Right atrium auricular region (tissue), 2 donors: Measurements from ENCODE around the gene MEDAG. TPM values are rescaled to one million over a fixed set of nuclear protein-coding genes. Genes with fewer than 3 reads are reported as not detected.

ENCODE experiments used
- DNase-seq: peaks from one replicate; pipeline ENCODE4 v3.0.0-alpha.2; 2019; ENCODE audit warnings: low spot score
- H3K27ac ChIP-seq, 2 donors: fragments of 200-600 bp; sonication (generic); 1 replicate in 1 of 2; 2 replicates in 1 of 2; pipeline ENCODE4 v1.5.1; 2016 to 2019
- H3K27me3 ChIP-seq, 2 donors: fragments of 200-600 bp; sonication (generic); one replicate each; pipeline versions ENCODE4 v1.5.1 to v1.6.0; 2017 to 2019
- H3K36me3 ChIP-seq: fragments of 200-600 bp; sonication (generic); one replicate; pipeline ENCODE4 v1.5.1; 2016
- H3K4me1 ChIP-seq, 2 donors: fragments of 200-600 bp; sonication (generic); one replicate each; pipeline versions ENCODE4 v1.5.1 to v1.6.0; 2017 to 2019
- H3K4me3 ChIP-seq, 2 donors: fragments of 200-600 bp; sonication (generic); 1 replicate in 1 of 2; 2 replicates in 1 of 2; pipeline ENCODE4 v1.5.1; 2017 to 2019; ENCODE audit warnings: mild to moderate bottlenecking in 1 of 2, moderate library complexity in 1 of 2
- H3K9me3 ChIP-seq, 2 donors: fragments of 200-600 bp; sonication (generic); one replicate each; pipeline ENCODE4 v1.5.1; 2019
- CTCF ChIP-seq, 2 donors: fragments of 200-600 bp; sonication (generic); IDR thresholded peaks; one replicate each; pipeline ENCODE4 v1.5.1; 2019; ENCODE audit warnings: antibody characterized with exemption in 2 of 2
- total RNA-seq, 2 donors: library from RNA; depleted of rRNA; stranded (reverse); fragments of >200 nt; gene quantifications; one replicate each; pipeline ENCODE4 v1.1.0, GENCODE V29; 2016

MEDAG gene
- total RNA-seq, 2 donors from 2014 or later: 37.4 to 42.4 TPM

GRCh38 chr13:30861836-30862467 lies 44.1 kb upstream of the MEDAG start:
- H3K27me3 ChIP-seq: no peaks in the 10 kb centered on the region
- TF ChIP-seq CTCF (IDR thresholded peaks at IDR 0.05): no peak
- no peak for DNase-seq
- H3K27ac ChIP-seq: no peak overlapping the region
- H3K36me3 ChIP-seq: no peaks in the 10 kb centered on the region
- H3K4me1 ChIP-seq: peaks cover 0 to 23% of the 10 kb centered on the region in 2 donors
- H3K4me3 ChIP-seq: no peak overlapping the region
- peaks cover 0 to 5% of the 10 kb centered on the region in 2 donors for H3K9me3 ChIP-seq

DNA sequence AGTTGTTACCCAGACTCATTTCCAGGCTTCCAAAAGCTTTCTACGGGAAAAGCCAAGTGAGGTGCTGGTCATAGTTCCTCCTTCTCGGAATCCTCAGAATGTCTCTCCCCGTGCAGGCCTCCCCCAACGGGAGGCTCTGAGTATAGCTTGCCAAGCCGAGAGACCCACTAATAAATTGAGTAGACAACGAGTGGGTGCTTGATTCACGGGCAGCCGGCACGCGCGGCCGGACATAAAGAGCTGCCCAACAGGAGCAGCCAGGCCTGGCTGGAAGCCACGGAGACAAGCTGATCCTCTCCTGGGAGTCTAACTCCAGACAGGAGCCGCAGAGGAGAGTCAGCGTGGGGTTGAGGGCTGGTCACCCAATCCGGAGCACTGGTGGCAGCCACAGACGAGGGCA lies 43.4 kb upstream of the MEDAG start:
- H3K4me1 ChIP-seq: peaks cover 0 to 23% of the 10 kb centered on the region in 2 donors
- no peak for DNase-seq
- no peaks in the 10 kb centered on the region for H3K36me3 ChIP-seq
- peaks cover 0 to 5% of the 10 kb centered on the region in 2 donors for H3K9me3 ChIP-seq
- no peak for TF ChIP-seq CTCF (IDR thresholded peaks at IDR 0.05)
- no peak overlapping the region for H3K27ac ChIP-seq
- no peaks in the 10 kb centered on the region for H3K27me3 ChIP-seq
- H3K4me3 ChIP-seq: no peak overlapping the region

- H3K27me3 ChIP-seq: no peaks in the 10 kb centered on the region
Observed at GRCh38 chr13:30863231-30863630, 42.8 kb upstream of the MEDAG start.

GRCh38 chr13:30863796-30864195 lies 42.3 kb upstream of the MEDAG start:
- Histone ChIP-seq H3K4me3 (no peak overlapping the region), H3K36me3 (no peaks in the 10 kb centered on the region), H3K27ac (peak overlapping the region; percentile 59 to 72), H3K27me3 (no peaks in the 10 kb centered on the region), H3K4me1 (peaks cover 0 to 23% of the 10 kb centered on the region in 2 donors), H3K9me3 (no peaks in the 10 kb centered on the region)
- DNase-seq: no peak
- no peak for TF ChIP-seq CTCF (IDR thresholded peaks at IDR 0.05)

More at GRCh38 chr13:30863231-30863630, 42.8 kb upstream of the MEDAG start:
- Histone ChIP-seq H3K4me3 (no peak overlapping the region), H3K4me1 (peaks cover 0 to 23% of the 10 kb centered on the region in 2 donors), H3K27ac (peak overlapping the region in 1 of 2 donors; percentile 72), H3K36me3 (no peaks in the 10 kb centered on the region), H3K9me3 (peaks cover 0 to 5% of the 10 kb centered on the region in 2 donors)
- DNase-seq: no peak
- TF ChIP-seq CTCF (IDR thresholded peaks at IDR 0.05): no peak

DNA sequence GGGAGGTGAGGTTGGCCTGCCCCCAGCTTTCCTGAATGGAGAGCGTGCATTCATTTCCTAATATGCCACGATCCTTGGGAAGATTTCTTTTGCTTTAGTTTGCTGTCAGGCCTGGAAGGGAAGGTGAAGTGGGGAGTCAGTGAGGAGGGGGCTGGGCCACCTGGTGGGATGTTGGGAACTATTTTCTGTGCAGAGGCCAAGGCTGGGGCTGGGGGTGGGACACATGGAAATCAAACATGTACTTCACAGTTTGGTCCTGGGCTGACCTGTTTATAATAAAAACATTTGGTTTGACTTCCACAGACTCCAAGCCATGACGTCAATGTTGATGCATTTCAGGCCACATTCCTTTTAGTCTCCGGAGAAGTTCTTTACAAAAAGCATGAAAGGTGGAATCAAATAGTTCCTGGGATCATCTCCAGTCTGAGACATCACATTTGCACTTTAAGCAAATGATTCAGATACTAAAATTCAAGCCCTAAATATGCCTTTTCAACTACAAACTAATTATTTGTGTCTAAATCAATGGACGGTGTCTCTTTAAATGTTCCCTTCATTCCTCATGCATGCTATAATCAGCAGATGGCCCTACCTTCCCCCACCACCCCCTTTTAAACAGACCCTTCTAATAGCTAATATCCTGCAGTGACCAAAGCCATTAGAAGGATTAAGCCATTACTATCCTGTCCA lies 41.5 kb upstream of the MEDAG start:
- peaks cover 0 to 26% of the 10 kb centered on the region in 2 donors for H3K4me1 ChIP-seq
- H3K4me3 ChIP-seq: no peak overlapping the region
- H3K36me3 ChIP-seq: no peaks in the 10 kb centered on the region
- H3K27ac ChIP-seq: peak overlapping the region; percentile 59 to 72
- TF ChIP-seq CTCF (IDR thresholded peaks at IDR 0.05): no peak
- no peak for DNase-seq
- H3K27me3 ChIP-seq: no peaks in the 10 kb centered on the region
- H3K9me3 ChIP-seq: no peaks in the 10 kb centered on the region
